Measurements from ENCODE around the gene MICU2. TPM values are rescaled to one million over a fixed set of nuclear protein-coding genes. Genes with fewer than 3 reads are reported as not detected.

The MICU2 gene
- total RNA-seq, 2 donors from 2014 or later = 56.7 to 90.9 TPM

GRCh38 chr13:21546372-21546771 lies 57.6 kb downstream of the MICU2 start:
- no peak overlapping the region for H3K4me3 ChIP-seq
- H3K4me1 ChIP-seq (replicated peaks) = no peaks in the 10 kb centered on the region
- no peaks in the 10 kb centered on the region for H3K27me3 ChIP-seq (replicated peaks; ENCODE audit: insufficient read depth)
- no peak overlapping the region for H3K27ac ChIP-seq
- 74% methylated on average over 1 of the region's 1 CpG for WGBS
- no peaks in the 10 kb centered on the region for H3K36me3 ChIP-seq
- TF ChIP-seq POLR2AphosphoS5 (IDR thresholded peaks at IDR 0.05) (no peak), POLR2A (IDR thresholded peaks at IDR 0.05) (no peak), CTCF (IDR thresholded peaks at IDR 0.05) (no peak)
- H3K9me3 ChIP-seq = no peaks in the 10 kb centered on the region
- intact Hi-C loops (cut with DNase I) = no loop called here
- no peak for DNase-seq (ENCODE audit: low spot score)

- Histone ChIP-seq H3K27ac (no peak overlapping the region), H3K36me3 (no peaks in the 10 kb centered on the region), H3K4me3 (no peak overlapping the region), H3K4me1 (replicated peaks) (no peaks in the 10 kb centered on the region), H3K27me3 (replicated peaks; ENCODE audit: insufficient read depth) (no peaks in the 10 kb centered on the region), H3K9me3 (no peaks in the 10 kb centered on the region)
- TF ChIP-seq POLR2A (IDR thresholded peaks at IDR 0.05) (no peak), CTCF (IDR thresholded peaks at IDR 0.05) (no peak), POLR2AphosphoS5 (IDR thresholded peaks at IDR 0.05) (no peak)
- intact Hi-C loops (cut with DNase I) = no loop called here
- no peak for DNase-seq (ENCODE audit: low spot score)
- 100% methylated on average over 1 of the region's 1 CpG for WGBS
Observed at GRCh38 chr13:21544515-21544914, 59.5 kb downstream of the MICU2 start.

GRCh38 chr13:21542563-21542962 lies 61.4 kb downstream of the MICU2 start:
- no peaks in the 10 kb centered on the region for H3K27me3 ChIP-seq (replicated peaks; ENCODE audit: insufficient read depth)
- H3K4me3 ChIP-seq = no peak overlapping the region
- no peak overlapping the region for H3K27ac ChIP-seq
- intact Hi-C loops (cut with DNase I) = no loop called here
- no peak for TF ChIP-seq POLR2A (IDR thresholded peaks at IDR 0.05)
- TF ChIP-seq POLR2AphosphoS5 (IDR thresholded peaks at IDR 0.05) = no peak
- no peak for TF ChIP-seq CTCF (IDR thresholded peaks at IDR 0.05)
- H3K36me3 ChIP-seq = no peaks in the 10 kb centered on the region
- 78% methylated on average over 1 of the region's 1 CpG for WGBS
- no peaks in the 10 kb centered on the region for H3K4me1 ChIP-seq (replicated peaks)
- no peak for DNase-seq (ENCODE audit: low spot score)
- H3K9me3 ChIP-seq = no peaks in the 10 kb centered on the region

- intact Hi-C loops (cut with DNase I) = no loop called here
- H3K36me3 ChIP-seq = no peaks in the 10 kb centered on the region
- no peaks in the 10 kb centered on the region for H3K4me1 ChIP-seq (replicated peaks)
- no peaks in the 10 kb centered on the region for H3K27me3 ChIP-seq (replicated peaks; ENCODE audit: insufficient read depth)
- H3K4me3 ChIP-seq = no peak overlapping the region
- no peak for DNase-seq (ENCODE audit: low spot score)
- WGBS = 69% methylated on average over 1 of the region's 1 CpG
- no peak for TF ChIP-seq POLR2A (IDR thresholded peaks at IDR 0.05)
- no peak for TF ChIP-seq POLR2AphosphoS5 (IDR thresholded peaks at IDR 0.05)
- no peak for TF ChIP-seq CTCF (IDR thresholded peaks at IDR 0.05)
- no peaks in the 10 kb centered on the region for H3K9me3 ChIP-seq
- H3K27ac ChIP-seq = no peak overlapping the region
Observed at GRCh38 chr13:21541980-21542379, 62.0 kb downstream of the MICU2 start.

- no peak for DNase-seq (ENCODE audit: low spot score)
- TF ChIP-seq POLR2A (IDR thresholded peaks at IDR 0.05) = no peak
- TF ChIP-seq POLR2AphosphoS5 (IDR thresholded peaks at IDR 0.05) = peak; percentile 13
- TF ChIP-seq CTCF (IDR thresholded peaks at IDR 0.05) = no peak
- no peak overlapping the region for H3K4me3 ChIP-seq
- H3K9me3 ChIP-seq = no peaks in the 10 kb centered on the region
- H3K27me3 ChIP-seq (replicated peaks; ENCODE audit: insufficient read depth) = no peaks in the 10 kb centered on the region
- no peaks in the 10 kb centered on the region for H3K4me1 ChIP-seq (replicated peaks)
- no peaks in the 10 kb centered on the region for H3K36me3 ChIP-seq
- no peak overlapping the region for H3K27ac ChIP-seq
- intact Hi-C loops (cut with DNase I) = no loop called here
Observed at GRCh38 chr13:21541271-21541670, 62.7 kb downstream of the MICU2 start.

Measured in prostate gland (tissue), 2 donors.